Dedifferentiated amniotic fluid mesenchymal stem cell (primary cell): Measurements from ENCODE around the gene ZNF181.

Source experiments
- DNase-seq: peaks from one replicate; pipeline ENCODE4 v3.0.0-alpha.2; 2016; ENCODE audit errors: extremely low spot score

The ZNF181 gene

DNA sequence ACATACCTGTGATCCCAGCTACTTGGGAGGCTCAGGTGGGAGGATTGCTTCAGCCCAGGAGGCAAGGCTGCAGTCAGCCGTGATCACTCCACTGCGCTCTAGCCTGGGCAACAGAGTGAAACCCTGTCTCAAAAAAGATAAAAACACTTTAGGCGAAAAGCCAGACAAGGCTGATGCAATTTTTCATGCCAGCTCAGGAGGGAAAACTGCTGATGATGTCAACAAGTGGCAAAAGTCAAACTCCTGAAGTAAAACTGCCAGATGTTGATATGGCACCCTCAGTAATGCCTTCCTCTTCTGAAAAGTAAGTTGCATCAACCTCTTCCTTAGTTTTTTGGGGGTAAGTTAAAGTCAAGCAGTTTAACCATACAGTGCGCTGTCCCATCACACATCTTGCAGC lies 23.4 kb downstream of the ZNF181 start:
- no peak for DNase-seq

DNA sequence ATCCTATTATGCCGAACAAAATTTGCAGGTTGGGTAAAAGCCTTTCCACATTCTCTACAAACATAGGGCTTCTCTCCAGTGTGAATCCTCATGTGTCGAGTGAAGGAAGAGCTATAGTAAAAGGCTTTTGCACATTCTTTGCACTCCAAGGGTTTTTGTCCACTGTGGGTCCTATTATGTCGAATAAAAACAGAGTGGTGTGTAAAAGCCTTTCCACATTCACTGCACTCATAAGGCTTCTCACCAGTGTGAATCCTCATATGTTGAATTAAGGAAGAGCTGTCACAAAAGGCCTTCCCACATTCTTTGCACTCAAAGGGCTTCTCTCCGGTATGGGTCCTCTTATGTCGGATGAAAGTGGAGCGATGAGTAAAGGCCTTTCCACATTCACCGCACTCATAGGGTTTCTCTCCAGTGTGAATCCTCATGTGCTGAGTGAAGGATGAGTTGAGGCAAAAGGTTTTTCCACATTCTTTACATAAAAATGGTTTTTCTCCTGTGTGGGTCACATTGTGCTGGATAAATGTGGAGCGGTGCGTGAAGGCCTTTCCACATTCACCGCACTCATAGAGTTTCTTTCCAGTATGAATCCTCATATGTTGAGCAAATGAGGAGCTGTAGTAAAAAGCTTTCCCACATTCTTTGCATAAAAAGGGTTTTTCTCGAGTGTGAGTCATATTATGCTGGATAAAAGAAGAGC lies 25.3 kb downstream of the ZNF181 start:
- no peak for DNase-seq

DNA sequence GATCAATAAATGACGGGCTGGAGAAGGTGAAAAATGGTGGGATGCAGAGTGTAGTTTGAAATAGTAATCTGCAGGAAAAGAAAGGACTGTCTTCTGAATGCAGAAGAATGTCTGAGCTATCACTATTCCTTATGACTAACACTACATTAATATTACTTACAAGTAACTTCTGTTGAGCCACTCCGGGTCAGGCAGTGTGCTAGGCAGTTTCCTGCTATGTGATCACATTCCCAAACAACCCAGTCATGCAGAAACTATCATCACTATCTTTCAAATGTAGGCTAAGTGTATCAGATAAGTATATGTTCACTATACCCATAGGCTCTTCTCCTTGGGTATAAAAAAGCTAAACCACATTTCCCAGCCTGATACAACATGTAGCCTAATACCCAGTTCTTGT lies 32.3 kb downstream of the ZNF181 start:
- no peak for DNase-seq

DNA sequence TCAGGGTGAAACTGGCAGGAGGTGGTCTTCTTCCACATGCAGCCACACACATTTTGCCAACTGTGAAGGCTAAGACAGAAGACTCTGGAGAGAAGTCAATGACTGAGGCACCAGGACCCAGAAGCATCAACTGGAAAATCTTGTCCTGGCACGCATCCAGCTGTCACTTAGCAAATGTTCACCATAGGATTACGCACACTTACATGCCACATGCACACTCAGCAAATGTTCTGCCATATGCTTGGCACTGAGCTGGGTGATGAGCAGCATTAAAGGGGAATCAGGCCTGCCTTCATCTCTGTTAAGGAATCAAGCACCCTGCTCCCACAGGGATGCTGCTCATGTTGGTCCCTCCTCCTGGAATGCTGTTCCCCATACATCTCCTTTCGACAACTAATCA lies 33.9 kb downstream of the ZNF181 start:
- no peak for DNase-seq

DNA sequence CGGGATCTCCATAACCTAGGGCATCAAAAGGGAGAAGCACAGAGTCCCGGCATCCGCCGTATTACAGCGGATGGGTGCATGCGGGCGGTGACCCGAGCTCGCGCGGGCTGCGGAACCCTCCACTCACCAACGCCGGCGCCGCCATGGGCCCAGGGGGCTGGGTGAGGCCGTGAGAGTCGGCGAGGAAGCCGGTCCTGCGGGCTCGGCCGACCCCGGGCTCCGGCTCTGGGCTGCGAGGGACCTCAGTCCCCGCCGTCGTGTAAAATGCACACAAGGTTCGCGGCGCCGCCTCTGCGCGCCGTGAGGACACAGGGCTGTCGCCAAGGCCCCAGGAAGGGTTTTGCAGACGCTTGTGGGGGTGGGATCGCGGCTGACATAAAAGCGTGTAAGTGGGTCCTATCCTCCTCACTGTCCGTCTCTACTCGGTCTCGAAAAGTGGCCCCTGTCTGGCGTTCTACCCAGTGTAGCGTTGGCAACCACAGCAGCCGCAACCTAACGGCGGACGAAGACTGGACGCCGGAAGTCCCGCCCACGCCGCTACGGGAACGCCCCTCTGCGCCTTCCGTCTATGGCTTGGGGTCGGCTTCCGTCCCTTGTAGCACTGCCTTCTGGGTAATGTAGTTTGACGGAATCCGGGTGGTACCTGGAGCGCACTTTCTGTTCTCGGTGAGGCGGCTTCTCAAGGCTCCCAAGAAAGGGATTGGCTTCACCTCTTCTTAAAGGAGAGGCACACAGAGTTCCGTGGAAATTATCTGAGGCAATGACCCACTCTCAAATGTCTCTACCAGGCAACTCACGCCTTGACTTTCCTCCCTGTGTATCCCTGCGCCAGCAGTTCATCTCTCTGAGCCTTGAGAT lies 38.9 kb downstream of the ZNF181 start, which contains the start of gene ZNF599:
TSS of gene ZNF599 (minus strand) at position 519 of the 858 bp plus-strand sequence. CDS start at position 145, 374 bp downstream.
- peak; percentile 87 for DNase-seq

DNA sequence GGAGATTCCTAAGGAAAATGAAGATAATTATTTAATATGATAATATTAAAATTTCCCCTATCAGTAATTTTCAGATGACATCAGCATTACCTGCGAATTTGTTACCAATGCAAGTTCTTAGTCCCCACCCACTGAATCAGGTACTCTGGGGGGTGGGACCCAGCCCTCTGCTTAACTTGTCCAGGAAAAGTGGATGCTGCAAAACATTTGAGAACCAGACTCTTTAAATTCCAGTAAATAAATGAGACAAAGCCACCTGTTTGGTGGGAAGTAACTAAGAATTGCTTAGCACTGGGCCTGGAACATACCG lies 39.5 kb downstream of the ZNF181 start:
- DNase-seq: no peak

DNA sequence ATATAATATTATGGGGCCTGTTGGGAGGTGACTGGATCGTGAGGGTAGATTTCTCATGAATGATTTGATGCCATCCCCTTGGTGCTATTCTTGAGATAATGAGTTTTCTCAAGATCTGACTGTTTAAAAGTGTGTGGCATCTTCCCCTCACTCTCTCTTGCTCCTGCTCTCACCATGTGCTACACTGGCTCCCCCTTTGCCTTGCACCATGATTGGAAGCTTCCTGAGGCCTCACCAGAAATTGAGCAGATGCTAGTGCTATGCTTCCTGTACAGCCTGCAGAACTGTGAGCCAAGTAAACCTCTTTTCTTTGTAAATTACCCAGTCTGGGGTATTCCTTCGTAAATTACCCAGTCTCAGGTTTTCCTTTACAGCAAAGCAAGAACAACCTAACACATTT lies 40.8 kb downstream of the ZNF181 start:
- no peak for DNase-seq

DNA sequence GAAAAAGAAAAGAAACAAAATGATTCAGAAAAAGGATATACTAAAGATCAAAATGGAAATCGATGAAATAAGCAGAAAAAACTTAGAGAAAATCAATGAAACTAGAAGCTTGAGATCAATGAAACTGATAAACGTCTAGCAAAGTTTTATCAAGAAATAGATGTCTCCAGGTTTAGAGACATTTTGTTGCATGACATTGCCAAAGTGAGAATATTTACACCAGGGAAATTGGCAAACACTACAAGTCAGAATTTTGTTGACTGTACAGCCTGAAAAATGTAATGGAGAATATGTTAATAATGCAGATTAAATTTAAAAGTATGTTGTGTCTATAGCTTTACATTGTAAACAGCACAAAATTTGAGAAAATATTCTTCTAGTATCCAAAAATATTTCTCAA lies 44.3 kb downstream of the ZNF181 start:
- DNase-seq: no peak

DNA sequence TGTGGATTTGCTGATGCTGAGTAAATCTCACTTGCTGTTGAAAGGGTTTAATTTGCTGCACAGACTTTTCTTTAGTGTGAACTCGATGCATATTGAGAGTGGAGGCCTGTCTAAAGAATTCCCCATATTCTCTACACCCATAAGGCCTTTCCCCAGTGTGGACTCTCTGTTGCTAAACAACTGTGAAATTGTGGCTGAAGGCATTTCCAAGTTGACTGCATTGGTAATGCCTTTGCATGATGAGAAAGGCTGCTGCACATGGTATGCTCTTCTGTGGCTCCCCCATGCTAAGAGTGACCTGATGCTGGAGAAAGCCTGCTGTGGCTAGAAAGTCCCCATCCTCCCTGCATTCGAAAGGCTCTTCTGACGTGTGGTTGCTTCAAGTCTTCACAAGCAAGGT lies 45.6 kb downstream of the ZNF181 start:
- no peak for DNase-seq

DNA sequence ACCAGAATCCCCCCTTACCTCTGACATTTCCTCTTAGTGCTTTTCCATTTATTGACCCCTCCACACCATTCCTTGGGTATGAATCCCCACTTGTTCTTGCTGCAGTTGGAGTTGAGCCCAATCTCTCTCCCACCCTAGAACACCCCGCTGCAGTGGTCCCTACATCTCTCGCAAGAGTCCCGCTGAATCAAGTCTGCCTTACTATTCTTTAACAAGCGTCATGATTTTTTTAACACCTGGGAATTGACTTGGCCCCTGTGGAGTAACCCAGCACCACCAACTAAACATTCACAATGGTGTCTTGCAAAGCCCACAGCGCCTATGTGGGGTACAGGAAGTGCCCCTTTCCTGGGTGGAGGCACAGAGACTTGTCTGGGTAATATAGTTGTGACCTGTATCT lies 52.2 kb downstream of the ZNF181 start:
- no peak for DNase-seq

DNA sequence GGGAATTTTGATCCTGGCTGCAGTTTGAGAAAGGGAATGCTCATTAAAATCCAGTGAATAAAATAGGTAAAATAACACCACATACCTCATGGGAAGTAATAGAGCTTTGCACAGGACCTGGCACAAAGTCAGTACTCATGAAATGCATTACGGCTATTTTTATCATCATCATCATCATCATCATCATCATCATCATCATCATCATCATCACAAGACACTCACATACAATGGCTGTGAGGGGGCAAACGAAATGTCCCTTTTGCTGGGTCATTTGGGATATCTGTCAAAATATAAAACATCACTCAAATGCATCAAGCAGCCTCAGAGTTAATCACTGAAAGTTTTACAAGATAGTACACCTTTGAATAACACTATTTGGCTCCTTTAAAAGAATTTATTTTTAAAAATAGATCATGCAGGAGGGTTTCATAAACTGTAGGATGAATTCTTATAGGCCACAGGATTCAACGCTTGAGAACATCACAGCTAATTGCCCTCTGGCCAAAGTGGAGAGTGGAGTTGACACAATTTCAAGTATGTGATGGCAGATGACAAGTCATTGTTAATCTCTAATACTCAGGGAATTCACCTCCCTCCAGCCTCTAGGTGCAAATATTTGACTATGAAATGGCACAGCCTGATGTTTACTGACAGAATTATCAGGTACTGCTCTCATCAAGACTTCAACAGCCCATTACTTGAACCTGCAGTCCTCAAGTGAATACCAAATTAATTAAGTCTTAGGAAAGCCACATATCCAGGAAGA lies 53.2 kb downstream of the ZNF181 start:
- no peak for DNase-seq

DNA sequence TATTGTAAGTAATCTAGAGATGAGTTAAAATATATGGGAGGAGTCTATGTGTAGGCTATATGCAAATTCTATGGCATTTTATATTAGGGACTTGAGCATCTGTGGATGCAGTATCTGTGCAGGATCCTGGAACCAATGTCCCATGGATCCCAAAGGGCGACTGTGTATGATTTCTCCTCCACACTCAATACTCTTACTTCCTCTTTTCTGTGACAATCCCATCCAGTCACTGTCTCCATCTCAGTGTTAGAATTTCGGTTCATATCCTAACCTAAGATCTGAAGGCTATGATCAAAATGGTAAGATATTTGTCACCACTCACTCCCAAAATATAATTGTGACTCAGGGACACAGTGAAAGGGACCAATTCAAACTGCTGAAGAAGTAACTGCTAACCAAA lies 54.0 kb downstream of the ZNF181 start:
- no peak for DNase-seq

DNA sequence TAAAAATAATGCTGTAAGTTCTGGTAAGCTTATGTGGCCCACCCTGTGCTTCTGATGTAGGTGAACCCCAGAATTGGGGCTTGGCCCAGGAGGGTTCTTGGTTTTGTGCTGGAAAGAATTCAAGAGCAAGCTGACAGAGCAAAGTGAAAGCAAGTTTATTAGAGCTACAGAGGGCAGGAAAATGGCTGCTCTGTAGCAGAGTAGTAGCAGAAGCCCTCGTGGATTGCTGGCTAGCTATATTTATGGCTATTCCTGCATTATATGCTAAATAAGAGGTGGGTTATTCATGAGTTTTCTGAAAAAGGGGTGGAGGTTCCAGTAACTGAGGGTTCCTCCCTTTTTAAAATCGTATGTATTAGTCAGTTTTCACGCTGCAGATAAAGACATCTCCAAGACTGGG lies 59.5 kb downstream of the ZNF181 start:
- DNase-seq: no peak

DNA sequence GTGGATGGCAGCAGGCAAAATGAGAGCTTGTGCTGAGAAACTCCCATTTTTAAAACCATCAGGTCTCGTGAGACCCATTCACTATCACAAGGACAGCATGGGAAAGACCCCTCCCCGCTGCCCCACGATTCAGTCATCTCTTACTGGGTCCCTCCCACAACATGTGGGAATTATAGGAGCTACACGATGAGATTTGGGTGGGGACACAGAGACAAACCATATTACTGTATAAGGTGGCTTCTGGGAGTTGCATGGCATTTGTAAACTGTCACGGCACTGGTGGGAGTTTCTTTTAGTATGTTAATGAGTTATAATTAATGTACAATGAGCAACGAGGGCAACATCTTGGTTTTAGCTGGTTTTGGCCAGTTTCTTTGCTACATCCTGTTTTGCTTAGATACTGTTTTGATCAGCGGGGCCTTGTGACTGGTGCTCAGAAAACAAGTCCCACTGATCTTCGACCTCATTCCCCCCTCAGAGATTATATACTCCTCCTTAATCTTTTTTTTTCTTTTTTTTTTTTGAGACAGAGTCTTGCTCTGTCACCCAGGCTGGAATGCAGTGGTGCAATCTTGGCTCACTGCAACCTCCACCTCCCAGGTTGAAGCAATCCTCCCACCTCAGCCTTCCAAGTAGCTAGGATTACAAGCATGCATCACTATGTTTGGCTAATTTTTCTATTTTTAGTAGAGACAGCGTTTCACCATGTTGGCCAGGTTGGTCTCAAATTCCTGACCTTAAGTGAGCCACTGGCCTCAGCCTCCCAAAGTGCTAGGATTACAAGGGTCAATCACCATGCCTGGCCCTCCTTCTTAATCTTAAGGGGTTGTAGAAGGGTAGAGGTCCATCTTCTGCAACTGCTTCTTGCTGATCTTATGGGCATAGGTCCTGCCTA lies 60.3 kb downstream of the ZNF181 start:
- DNase-seq: no peak
